Measurements from ENCODE around the gene KLHL14.

GRCh38 chr18:32688821-32689220 lies 84.0 kb downstream of the KLHL14 start:
- TF ChIP-seq BHLHE40 (IDR thresholded peaks at IDR 0.05; ENCODE audit: borderline replicate concordance) (no peak), PKNOX1 (IDR thresholded peaks at IDR 0.05) (no peak), ZNF384 (IDR thresholded peaks at IDR 0.05) (no peak), FOXK2 (IDR thresholded peaks at IDR 0.05) (no peak), NFRKB (IDR thresholded peaks at IDR 0.05) (no peak), ELF4 (IDR thresholded peaks at IDR 0.05) (no peak), CTBP1 (IDR thresholded peaks at IDR 0.05; ENCODE audit: borderline replicate concordance) (no peak), FOXM1 (IDR thresholded peaks at IDR 0.05; ENCODE audit: borderline replicate concordance) (no peak), LEF1 (IDR thresholded peaks at IDR 0.05; ENCODE audit: borderline replicate concordance) (no peak), SUZ12 (IDR thresholded peaks at IDR 0.05) (no peak)

Measured in HEK293T (cell line).